GM21528 (cell line): ENCODE results near the gene SP7.
"Not testable (repeated sequence)": the region's sequence is repeated elsewhere in the genome, so short reads cannot be mapped to it uniquely, and the experiment has no call there.

Experiments used
- ATAC-seq: cut with Tn5 transposase; IDR thresholded peaks from one replicate; pipeline ENCODE4 v1.9.1; 2021; ENCODE audit warnings: mild to moderate bottlenecking, moderate library complexity; ENCODE audit not compliant: unreplicated experiment, low FRiP score

The SP7 gene

DNA sequence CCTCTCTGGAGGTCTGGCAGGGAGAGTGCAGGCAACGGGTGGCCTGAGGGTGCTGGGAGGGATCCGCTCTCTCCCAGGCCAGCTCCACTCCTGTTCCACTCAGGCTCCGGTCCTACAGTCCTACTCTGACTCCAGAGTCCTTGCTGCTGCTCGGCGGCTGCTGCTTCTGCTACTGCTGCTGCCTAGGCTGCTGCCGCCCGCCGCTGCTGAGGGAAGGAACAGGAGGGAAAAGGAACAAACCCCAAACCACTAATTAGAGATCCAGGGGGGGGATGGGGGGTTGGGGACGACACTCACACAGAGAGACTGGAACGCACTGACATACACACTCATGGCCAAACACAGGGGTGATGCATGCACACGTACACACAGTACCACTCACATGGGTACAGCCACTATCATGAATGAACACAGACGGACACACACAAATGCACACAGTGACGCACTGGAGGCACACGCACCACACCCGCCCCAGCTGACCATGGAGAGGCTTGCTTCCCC, at the start of gene SP7:
TSS of gene SP7 (minus strand) at position 174 of the 501 bp plus-strand sequence. CDS start 708 bp downstream, outside the sequence.
- no peak for ATAC-seq

DNA sequence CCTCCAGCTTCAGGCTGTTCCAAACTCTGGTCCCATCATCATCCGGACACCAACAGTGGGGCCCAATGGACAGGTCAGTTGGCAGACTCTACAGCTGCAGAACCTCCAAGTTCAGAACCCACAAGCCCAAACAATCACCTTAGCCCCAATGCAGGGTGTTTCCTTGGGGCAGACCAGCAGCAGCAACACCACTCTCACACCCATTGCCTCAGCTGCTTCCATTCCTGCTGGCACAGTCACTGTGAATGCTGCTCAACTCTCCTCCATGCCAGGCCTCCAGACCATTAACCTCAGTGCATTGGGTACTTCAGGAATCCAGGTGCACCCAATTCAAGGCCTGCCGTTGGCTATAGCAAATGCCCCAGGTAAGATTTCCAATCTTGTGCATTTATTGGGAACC, 47.1 kb upstream of the SP7 start:
- no peak for ATAC-seq

DNA sequence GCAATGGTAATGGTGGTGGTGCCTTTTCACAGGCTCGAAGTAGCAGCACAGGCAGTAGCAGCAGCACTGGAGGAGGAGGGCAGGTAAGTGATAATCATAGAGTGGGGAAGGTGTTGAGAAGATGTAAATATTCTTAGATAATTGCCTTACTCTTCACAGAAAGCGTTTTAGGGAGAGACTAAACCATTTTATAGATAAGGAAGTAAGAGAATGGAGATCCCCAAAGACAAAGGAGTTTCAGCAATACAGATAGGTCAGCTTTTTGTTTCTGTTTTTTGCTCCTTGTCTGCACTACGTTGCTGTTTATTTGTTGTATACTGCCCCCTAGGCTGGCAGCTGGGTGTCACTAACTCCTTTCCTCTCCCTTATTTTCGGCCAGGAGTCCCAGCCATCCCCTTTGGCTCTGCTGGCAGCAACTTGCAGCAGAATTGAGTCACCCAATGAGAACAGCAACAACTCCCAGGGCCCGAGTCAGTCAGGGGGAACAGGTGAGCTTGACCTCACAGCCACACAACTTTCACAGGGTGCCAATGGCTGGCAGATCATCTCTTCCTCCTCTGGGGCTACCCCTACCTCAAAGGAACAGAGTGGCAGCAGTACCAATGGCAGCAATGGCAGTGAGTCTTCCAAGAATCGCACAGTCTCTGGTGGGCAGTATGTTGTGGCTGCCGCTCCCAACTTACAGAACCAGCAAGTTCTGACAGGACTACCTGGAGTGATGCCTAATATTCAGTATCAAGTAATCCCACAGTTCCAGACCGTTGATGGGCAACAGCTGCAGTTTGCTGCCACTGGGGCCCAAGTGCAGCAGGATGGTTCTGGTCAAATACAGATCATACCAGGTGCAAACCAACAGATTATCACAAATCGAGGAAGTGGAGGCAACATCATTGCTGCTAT, 45.8 kb upstream of the SP7 start:
- no peak for ATAC-seq

DNA sequence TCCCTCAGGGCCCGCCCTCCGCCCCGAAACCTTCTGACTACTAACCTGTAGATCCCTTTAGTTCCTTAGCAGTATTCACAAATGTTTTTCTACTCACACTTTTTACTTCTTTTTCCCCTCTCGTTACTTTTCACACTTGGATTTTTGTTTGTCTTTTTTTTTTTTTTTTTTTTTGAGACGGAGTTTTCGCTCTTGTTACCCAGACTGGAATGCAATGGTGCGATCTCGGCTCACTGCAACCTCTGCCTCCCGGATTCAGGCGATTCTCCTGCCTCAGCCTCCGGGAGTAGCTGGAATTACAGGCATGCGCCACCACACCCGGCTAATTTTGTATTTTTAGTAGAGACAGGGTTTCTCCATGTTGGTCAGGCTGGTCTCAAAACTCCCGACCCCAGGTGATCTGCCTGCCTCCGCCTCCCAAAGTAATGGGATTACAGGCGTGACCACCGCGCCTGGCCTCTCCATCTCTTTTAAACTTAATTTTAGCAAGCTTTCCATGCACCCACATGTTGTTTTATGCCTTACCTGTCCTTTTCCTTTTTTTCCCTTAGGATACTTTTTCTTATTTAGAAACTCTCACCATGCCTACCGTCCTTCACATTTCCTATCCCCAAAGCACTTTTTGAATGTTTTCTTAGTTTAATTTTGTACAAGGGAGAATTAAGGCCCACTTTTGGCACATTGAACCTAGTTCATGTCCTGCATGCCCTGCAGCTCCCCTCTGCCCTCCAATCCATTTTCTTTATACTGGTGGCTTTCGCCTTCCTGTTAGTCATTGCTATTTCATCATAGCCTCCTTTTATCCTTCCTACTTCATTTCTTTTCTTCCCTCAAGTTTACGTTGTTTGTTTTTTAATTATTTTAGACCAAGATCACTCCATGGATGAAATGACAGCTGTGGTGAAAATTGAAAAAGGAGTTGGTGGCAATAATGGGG, 44.9 kb upstream of the SP7 start:
- ATAC-seq = no peak

DNA sequence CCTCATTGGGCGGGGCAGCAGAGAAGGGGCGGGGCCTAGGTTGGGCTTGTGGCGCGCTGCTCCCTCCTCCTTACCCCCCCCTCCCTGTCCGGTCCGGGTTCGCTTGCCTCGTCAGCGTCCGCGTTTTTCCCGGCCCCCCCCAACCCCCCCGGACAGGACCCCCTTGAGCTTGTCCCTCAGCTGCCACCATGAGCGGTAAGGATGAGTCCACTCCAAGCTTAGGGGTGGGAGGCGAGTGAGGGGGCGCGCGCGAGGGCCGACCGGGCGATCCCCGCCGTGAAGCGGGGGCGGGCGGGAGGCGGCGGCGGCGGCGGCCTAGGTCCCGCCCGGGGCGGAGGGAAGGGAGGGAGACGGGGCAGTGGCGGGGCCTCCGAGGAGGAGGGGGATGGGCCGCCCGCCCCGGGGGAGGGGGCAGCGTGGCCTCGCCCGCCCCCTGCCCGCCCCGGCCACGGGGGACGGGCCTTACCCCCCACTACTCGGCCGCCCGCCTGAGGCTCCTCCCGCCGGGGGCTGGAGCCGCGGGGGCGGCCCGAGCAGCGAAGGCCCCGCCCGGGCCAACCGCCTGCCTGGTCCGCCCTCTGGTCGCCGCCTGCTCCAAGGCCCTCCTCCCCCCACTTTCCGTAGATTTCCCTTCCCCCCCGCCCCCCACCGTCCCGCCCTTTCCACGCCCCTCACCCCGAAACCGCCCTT, 44.1 kb upstream of the SP7 start, which contains the start of gene SP1:
TSS of gene SP1 (plus strand) at position 73 of the 690 bp plus-strand sequence. CDS start at position 189, 116 bp downstream.
- peak; percentile 27 for ATAC-seq

DNA sequence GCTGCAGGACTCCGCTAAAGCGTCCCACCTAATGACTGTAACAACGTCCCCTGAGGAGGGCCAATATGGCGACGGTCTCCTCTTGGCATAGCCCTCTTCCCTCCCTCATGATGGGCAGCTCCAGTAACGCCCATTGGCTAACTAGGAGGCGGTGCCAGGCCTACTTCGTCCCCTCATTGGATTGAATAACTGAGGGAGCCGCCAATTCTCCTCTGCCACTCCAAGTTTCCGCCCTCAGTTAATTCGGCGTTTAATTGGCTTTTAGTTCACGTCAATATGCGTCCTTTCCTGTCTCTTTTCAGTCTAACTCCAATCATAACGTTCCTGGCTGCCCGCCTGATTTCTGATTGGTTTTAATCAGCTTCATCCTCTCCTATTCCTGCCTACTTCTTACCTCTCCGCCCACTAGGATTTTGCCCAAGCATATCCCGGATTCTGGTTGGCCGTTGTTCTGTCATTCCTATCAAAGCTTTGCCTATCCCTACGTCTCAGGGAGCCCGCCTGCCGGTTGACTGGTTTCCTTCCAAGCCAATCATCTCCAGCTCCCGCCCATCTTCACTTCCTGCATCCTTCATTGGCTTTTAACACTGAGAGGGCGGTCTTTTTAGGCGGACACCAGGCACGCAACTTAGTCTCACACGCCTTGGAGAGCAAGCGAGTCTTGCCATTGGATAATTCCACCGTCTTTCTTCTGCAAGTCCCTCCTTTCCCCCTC, 43.4 kb upstream of the SP7 start:
- peak; percentile 73 for ATAC-seq

DNA sequence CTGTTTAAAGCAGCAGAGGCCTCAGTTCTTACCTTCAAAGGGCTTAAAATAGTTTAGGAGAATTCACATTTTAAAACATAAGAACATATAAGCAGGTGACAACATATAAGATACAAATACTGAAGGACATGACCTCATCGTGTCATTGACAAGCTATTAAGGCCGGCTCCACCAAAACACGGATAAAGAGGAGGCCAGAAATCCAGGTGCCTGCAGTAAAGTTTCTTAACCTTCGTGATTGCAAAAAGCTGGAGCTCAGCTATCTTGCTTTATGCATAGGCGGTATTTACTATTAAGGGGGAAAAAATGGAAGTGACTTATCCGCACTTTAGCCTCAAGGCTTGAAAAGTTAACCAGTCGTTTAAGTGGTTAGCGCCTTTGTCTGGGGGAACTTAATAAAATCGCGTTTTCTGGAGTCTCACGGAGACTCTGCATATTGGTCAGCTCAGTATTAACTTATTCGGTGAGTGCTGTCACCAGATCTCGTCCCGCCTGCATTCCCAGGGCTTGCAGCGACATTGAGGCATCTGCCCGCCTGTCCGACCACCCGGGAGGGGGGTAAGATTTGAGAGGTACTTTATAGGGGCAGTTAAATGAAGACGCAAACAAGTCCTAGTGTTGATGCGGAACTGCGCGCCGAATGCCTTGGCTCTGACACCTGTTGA, 42.7 kb upstream of the SP7 start:
- ATAC-seq = no peak

DNA sequence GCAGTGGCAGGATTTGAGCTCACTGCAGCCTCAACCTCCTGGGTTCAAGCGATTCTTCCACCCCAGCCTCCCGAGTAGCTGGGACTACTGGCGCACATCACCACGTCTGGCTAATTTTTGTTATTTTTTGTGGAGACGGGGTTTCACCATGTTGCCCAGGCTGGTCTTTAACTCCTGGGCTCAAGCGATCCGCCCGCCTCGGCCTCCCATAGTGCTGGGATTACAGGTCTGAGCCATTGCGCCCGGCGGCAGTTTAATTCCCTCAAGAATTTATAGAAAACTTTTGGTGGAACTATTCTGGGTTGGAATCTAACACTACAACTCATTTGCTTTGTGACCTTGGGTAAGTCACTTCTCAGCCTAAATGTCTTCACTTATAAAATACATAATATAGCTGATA, 42.1 kb upstream of the SP7 start:
- ATAC-seq = no peak

DNA sequence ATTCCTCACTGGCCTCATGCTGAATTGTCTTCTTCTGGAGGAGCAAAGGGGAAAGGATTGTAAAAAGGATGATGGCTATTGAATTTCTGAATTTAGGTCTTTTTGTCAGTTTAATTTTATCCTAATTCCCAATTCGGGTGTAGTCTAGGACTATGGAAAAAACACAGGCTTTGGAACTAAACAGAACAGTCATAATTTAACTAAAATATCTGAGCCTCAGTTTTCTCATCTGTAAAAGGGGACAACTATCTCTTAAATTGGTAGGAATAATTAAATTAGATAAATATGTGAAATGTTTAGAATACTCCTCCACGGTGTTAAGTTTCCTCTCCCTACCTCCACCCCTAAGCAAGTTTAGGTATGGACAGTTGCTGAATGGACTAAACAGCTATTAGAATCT, 40.6 kb upstream of the SP7 start:
- no peak for ATAC-seq

DNA sequence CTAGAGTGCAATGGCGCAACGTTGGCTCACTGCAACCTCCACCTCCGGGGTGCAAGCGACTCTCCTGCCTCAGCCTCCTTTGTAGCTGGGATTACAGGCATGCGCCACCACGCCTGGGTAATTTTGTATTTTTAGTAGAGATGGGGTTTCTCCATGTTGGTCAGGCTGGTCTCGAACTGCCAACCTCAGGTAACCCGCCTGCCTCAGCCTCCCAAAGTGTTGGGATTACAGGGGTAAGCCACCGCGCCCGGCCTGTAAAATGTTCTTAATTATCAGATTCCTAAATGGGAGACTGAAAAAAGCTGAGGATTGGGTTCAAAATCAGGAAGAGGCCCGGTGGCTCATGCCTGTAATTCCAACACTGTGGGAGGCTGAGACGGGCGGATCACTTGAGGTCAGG, 38.1 kb upstream of the SP7 start:
- ATAC-seq = not testable (repeated sequence)

DNA sequence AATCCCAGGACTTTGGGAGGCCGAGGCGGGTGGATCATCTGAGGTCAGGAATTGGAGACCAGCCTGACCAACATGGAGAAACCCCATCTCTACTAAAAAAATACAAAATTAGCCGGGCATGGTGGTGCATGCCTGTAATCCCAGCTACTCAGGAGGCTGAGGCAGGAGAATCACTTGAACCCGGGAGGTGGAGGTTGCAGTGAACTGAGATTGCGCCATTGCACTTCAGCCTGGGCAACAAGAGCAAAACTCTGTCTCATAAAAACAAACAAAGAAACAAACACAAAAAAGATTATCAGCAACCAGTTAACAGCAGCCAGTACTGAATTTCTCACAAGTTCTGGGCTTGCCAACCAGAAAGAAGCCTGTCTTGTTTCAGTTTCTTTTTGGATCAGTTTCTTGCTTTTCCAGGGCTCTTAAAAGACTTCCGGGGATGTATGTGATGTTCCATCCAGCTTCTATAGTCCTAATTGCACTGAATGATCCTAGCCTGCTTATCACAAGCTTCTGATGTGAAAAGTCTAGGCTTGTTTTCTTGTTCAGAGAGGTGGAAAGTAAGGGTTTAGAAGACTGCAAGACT, 37.5 kb upstream of the SP7 start:
- not testable (repeated sequence) for ATAC-seq

DNA sequence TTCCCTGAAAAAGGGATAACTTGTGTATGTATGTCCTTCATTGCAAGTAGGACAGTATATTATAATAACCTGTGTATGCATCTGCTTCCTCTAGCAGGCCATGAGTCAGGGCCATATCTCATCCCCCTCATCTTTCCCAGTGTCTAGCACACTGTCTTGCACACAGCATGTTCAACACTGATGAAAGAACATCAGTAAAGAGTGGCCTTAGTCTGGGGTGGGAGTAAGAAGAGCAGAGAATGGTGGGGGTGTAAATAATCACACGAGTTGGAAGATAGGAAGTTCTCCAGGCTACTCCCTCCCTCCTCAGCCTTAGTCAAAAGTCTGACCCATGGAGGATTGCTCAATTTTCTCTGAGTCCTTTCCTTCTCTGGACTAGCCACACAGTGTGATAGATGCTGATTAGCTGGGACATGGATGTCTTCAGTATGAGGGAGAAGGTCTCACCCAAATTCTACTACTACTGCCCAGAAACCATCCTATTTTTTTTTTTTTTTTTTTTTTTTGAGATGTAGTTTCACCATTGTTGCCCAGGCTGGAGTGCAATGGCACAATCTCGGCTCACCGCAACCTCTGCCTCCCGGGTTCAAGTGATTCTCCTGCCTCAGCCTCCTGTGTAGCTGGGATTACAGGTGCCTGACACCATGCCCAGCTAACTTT, 29.2 kb upstream of the SP7 start:
- ATAC-seq = no peak

DNA sequence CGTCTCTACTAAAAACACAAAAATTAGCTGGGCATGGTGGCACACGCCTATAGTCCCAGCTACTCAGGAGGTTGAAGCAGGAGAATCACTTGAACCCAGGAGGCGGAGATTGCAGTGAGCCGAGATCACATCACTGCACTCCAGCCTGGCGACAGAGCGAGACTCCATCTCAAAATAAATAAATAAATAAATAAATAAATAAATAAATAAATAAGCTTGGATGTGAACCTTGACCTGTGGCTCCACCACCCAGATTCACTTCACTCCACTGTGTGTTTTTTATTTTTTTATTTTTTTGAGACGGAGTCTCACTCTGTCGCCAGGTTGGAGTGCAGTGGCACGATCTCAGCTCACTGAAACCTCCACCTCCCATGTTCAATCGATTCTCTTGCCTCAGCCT, 25.5 kb upstream of the SP7 start:
- ATAC-seq = not testable (repeated sequence)

DNA sequence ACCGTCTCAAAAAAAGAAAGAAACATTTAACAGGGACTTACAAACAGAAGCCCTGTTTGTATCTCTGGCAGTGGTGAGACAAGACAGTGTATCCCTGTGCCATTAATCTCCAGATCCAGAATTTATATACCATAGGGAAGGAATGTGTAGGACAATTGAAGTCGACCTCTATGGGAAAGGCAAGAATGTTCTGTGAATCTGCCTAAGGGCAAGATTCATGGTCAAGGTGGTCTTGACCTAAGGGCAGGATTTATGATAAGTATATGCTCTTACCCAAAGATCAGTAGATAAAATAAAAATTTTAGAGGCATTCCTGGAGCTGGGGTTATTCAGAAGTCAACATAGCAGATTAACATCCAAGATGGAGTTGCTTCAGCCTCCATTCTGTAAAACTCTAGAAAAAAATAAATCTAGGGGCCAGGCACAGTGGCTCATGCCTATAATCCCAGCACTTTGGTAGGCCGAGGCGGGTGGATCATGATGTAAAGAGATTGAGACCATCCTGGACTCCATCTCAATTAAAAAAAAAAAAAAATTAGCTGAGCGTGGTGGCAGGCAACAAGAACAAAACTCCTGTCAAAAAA, 22.8 kb upstream of the SP7 start:
- no peak for ATAC-seq

DNA sequence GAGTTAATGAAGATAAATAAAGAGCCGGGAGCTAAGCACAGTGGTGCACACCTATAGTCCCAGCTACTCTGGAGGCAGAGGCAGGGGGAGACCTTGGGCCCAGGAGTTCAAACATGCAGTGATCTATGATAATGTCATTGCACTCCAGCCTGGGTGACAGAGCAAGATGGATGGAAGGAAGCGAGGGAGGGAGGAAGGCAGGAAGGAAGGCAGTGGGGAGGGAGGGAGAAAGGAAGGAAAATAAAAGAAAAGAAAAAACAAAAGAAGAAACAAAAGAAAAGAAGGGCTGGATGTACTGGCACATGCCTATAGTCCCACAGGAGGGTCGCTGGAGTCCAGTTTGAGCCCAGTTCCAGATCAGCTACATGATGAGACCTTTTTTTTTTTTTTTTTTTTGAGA, 19.0 kb upstream of the SP7 start:
- no peak for ATAC-seq

DNA sequence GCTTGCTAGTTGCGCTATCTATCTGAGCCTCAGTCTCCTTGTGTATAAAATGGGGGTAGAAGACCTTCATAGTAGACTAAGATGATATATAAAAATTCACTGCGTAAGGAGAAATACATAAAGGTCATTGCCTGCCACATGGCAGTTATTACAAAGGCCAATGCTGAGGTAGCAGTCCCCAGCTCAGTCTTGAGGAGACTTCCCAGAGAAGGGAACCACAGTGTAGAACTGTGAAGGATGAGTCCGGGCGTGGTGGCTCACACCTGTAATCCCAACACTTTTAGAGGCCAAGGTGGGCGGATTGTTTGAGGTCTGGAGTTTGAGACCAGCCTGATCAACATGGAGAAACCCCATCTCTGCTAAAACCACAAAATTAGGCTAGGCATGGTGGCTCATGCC, 17.1 kb upstream of the SP7 start:
- ATAC-seq = no peak

DNA sequence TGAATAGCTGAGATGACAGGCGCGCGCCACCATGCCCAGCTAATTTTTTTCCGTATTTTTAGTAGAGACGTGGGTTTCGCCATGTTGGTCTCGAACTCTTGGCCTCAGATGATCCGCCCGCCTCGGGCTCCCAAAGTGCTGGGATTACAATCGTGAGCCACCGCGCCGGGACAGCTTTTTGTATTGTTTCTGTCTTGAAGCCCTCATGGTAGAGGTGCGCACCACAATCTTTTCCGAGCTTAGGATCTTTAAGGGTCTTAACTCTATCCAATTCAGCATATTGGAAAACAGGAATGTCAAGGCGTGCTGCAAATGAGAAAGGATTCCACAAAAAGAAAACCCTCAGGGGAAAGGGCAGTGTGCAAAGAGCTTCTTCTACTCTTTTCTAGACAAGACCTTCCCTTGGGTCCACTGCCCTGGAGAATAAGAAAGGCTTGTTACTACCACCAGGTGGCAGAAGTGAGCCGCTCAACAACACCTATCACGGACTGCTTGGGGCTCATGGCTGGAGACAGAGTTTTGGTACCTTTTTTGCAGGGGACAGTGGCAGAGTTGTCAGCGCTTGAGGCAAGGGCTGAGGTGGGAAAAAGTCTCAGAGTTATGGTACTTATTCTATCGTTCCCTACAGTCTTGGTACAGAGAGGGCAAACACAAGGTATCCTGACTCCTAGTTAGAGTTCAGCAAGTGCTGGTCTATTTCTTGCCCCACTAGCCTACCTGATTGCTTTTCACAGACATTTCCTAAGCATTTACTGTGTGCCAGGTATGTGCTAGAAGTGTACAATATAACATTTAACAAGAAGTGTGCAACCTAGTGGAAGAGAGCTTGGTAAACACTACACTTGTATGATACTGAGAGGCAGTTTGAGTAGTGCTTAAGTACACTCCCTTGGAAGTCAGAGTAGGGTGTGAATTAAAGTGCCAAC, 16.4 kb upstream of the SP7 start:
- peak; percentile 63 for ATAC-seq
